ENCODE results near the gene IFT88.

Gene IFT88

GRCh38 chr13:20623000-20623399, 56.0 kb downstream of the IFT88 start:
- TF ChIP-seq CTCF (IDR thresholded peaks at IDR 0.05; ENCODE audit: low read depth, low read length), result no peak
- DNase-seq (ENCODE audit: extremely low read depth, low read depth), result no peak

- no peak for DNase-seq (ENCODE audit: extremely low read depth, low read depth)
- no peak for TF ChIP-seq CTCF (IDR thresholded peaks at IDR 0.05; ENCODE audit: low read depth, low read length)
These were observed 57.3 kb downstream of the IFT88 start for GRCh38 chr13:20624213-20624612.

- TF ChIP-seq CTCF (IDR thresholded peaks at IDR 0.05; ENCODE audit: low read depth, low read length), result no peak
- no peak for DNase-seq (ENCODE audit: extremely low read depth, low read depth)
These were observed 66.8 kb downstream of the IFT88 start for GRCh38 chr13:20633802-20634201.

- no peak for DNase-seq (ENCODE audit: extremely low read depth, low read depth)
- TF ChIP-seq CTCF (IDR thresholded peaks at IDR 0.05; ENCODE audit: low read depth, low read length), result no peak
These were observed 69.1 kb downstream of the IFT88 start for GRCh38 chr13:20636079-20636478.

GRCh38 chr13:20637811-20638210, 70.9 kb downstream of the IFT88 start:
- TF ChIP-seq CTCF (IDR thresholded peaks at IDR 0.05; ENCODE audit: low read depth, low read length), result no peak
- DNase-seq (ENCODE audit: extremely low read depth, low read depth), result no peak

- DNase-seq (ENCODE audit: extremely low read depth, low read depth), result no peak
- TF ChIP-seq CTCF (IDR thresholded peaks at IDR 0.05; ENCODE audit: low read depth, low read length), result no peak
These were observed 80.8 kb downstream of the IFT88 start for GRCh38 chr13:20647758-20648157.

- DNase-seq (ENCODE audit: extremely low read depth, low read depth), result no peak
- no peak for TF ChIP-seq CTCF (IDR thresholded peaks at IDR 0.05; ENCODE audit: low read depth, low read length)
These were observed 86.0 kb downstream of the IFT88 start for GRCh38 chr13:20652946-20653345.
